Ishikawa (cell line): ENCODE results near the gene BTG2.

Experiments
- EP300 ChIP-seq: IDR thresholded peaks from 2 replicates; pipeline ENCODE4 v1.6.1; 2012; ENCODE audit warnings: borderline replicate concordance
- FOXM1 ChIP-seq: IDR thresholded peaks from 2 replicates; pipeline ENCODE4 v1.6.1; 2012; ENCODE audit warnings: low read depth, borderline replicate concordance
- MAX ChIP-seq: IDR thresholded peaks from 2 replicates; pipeline ENCODE4 v1.6.1; 2012
- NFIC ChIP-seq: IDR thresholded peaks from 2 replicates; pipeline ENCODE4 v1.6.1; 2012
- RAD21 ChIP-seq: IDR thresholded peaks from 2 replicates; pipeline ENCODE4 v1.6.1; 2012; ENCODE audit warnings: low read depth
- TAF1 ChIP-seq: IDR thresholded peaks from 2 replicates; pipeline ENCODE4 v1.6.1; 2012; ENCODE audit warnings: low read depth, mild to moderate bottlenecking

- no peak for TF ChIP-seq MAX
- no peak for TF ChIP-seq RAD21
- TF ChIP-seq EP300, result no peak
- no peak for TF ChIP-seq FOXM1
- TF ChIP-seq TAF1, result no peak
- TF ChIP-seq NFIC, result no peak
Observed at GRCh38 chr1:203325026-203325417, 19.7 kb downstream of the BTG2 start.
